Astrocyte of the cerebellum (primary cell): Measurements from ENCODE around the gene B3GLCT.

Source experiments
- DNase-seq: peaks from one replicate; pipeline ENCODE4 v3.0.0-alpha.2; 2011; ENCODE audit warnings: low read depth
- H3K4me3 ChIP-seq: 2 replicates; pipeline ENCODE4 v1.5.1; 2011; ENCODE audit warnings: mild to moderate bottlenecking, low read depth, low read length, moderate library complexity
- CTCF ChIP-seq: IDR thresholded peaks from 2 replicates; pipeline ENCODE4 v1.5.1; 2012; ENCODE audit warnings: low read length, low read depth, moderate library complexity, mild to moderate bottlenecking; ENCODE audit errors: missing control alignments
- in situ Hi-C: cut with HindIII; loops from 2 replicates; pipeline ENCODE4 v1.10.0; 2017; ENCODE audit warnings: low sequenced_read_pairs

Gene B3GLCT

GRCh38 chr13:31311921-31312320 lies 112.1 kb downstream of the B3GLCT start:
- no peak for DNase-seq
- in situ Hi-C loops = no loop called here
- no peak for TF ChIP-seq CTCF
- H3K4me3 ChIP-seq = no peak overlapping the region

- H3K4me3 ChIP-seq = no peak overlapping the region
- in situ Hi-C loops = loop anchor here (5.0 kb wide), 1 partner anchor 68 kb away; no protein-coding TSS in a partner anchor
- TF ChIP-seq CTCF = no peak
- no peak for DNase-seq
These were observed 115.2 kb downstream of the B3GLCT start for GRCh38 chr13:31314961-31315360.

- H3K4me3 ChIP-seq = no peak overlapping the region
- TF ChIP-seq CTCF = no peak
- in situ Hi-C loops = no loop called here
These were observed 121.2 kb downstream of the B3GLCT start for GRCh38 chr13:31320946-31321345.

GRCh38 chr13:31321457-31321856 lies 121.7 kb downstream of the B3GLCT start:
- in situ Hi-C loops = no loop called here
- H3K4me3 ChIP-seq = no peak overlapping the region
- no peak for TF ChIP-seq CTCF
- no peak for DNase-seq

More at GRCh38 chr13:31320946-31321345, 121.2 kb downstream of the B3GLCT start:
- no peak for DNase-seq

GRCh38 chr13:31322026-31322425 lies 122.3 kb downstream of the B3GLCT start:
- in situ Hi-C loops = no loop called here
- no peak for DNase-seq
- no peak for TF ChIP-seq CTCF
- no peak overlapping the region for H3K4me3 ChIP-seq

- TF ChIP-seq CTCF = no peak
- DNase-seq = no peak
- H3K4me3 ChIP-seq = no peak overlapping the region
- in situ Hi-C loops = no loop called here
These were observed 123.1 kb downstream of the B3GLCT start for GRCh38 chr13:31322702-31323405.
